Astrocyte (in vitro differentiated cells and primary cell): Measurements from ENCODE around the gene TACR1. TPM values are rescaled to one million over a fixed set of nuclear protein-coding genes. Genes with fewer than 3 reads are reported as not detected.

Source experiments
- DNase-seq: peaks from one replicate; pipeline ENCODE4 v3.0.0-alpha.2; 2010; ENCODE audit warnings: low read depth
- FAIRE-seq: peaks from 2 replicates; lab custom pipeline; 2011; peaks lifted over from hg19 to GRCh38; lab: Jason Lieb, UNC
- H2AFZ ChIP-seq: 2 replicates; pipeline ENCODE4 v1.6.0; 2012; ENCODE audit warnings: low read depth, low read length, inconsistent platforms
- H3K27ac ChIP-seq: 2 replicates; pipeline ENCODE4 v1.5.1; 2011; ENCODE audit warnings: low read depth, low read length, inconsistent platforms
- H3K27me3 ChIP-seq: 2 replicates; pipeline ENCODE4 v1.6.0; 2011; ENCODE audit warnings: low read length, inconsistent platforms; ENCODE audit not compliant: insufficient read depth
- H3K36me3 ChIP-seq: 2 replicates; pipeline ENCODE4 v1.5.1; 2011; ENCODE audit warnings: low read length, inconsistent platforms; ENCODE audit not compliant: insufficient read depth
- H3K4me1 ChIP-seq: 2 replicates; pipeline ENCODE4 v1.5.1; 2011; ENCODE audit warnings: low read length, inconsistent platforms; ENCODE audit not compliant: insufficient read depth
- H3K4me2 ChIP-seq: 2 replicates; pipeline ENCODE4 v1.6.0; 2012; ENCODE audit warnings: low read length, inconsistent platforms
- H3K4me3 ChIP-seq: 2 replicates; pipeline ENCODE4 v1.5.1; 2011; ENCODE audit warnings: low read depth, mild to moderate bottlenecking, low read length, inconsistent platforms; ENCODE audit not compliant: insufficient read depth
- H3K79me2 ChIP-seq: 2 replicates; pipeline ENCODE4 v1.6.0; 2012; ENCODE audit warnings: mild to moderate bottlenecking, low read length, inconsistent platforms; ENCODE audit not compliant: insufficient read depth
- H3K9ac ChIP-seq: 2 replicates; pipeline ENCODE4 v1.6.0; 2012; ENCODE audit warnings: mild to moderate bottlenecking, low read length, inconsistent platforms
- H3K9me3 ChIP-seq: 2 replicates; pipeline ENCODE4 v1.5.1; 2012; ENCODE audit warnings: low read depth, mild to moderate bottlenecking, low read length, inconsistent platforms; ENCODE audit not compliant: insufficient read depth
- H4K20me1 ChIP-seq: 2 replicates; pipeline ENCODE4 v1.6.0; 2012; ENCODE audit warnings: low read length, inconsistent platforms; ENCODE audit not compliant: insufficient read depth
- H3K27ac Mint-ChIP-seq: one replicate; pipeline ENCODE4 v1.8.0; 2021; ENCODE audit warnings: mild to moderate bottlenecking, mixed read lengths; ENCODE audit not compliant: unreplicated experiment
- H3K27me3 Mint-ChIP-seq: one replicate; pipeline ENCODE4 v1.8.0; 2021; ENCODE audit warnings: low read depth, mixed read lengths; ENCODE audit not compliant: unreplicated experiment
- H3K36me3 Mint-ChIP-seq: one replicate; pipeline ENCODE4 v1.8.0; 2021; ENCODE audit warnings: low read depth, mixed read lengths; ENCODE audit not compliant: unreplicated experiment
- H3K4me1 Mint-ChIP-seq: one replicate; pipeline ENCODE4 v1.8.0; 2021; ENCODE audit warnings: low read depth, mixed read lengths; ENCODE audit not compliant: unreplicated experiment
- H3K4me3 Mint-ChIP-seq: one replicate; pipeline ENCODE4 v1.8.0; 2021; ENCODE audit warnings: mild to moderate bottlenecking, moderate library complexity, mixed read lengths; ENCODE audit not compliant: unreplicated experiment
- H3K9me3 Mint-ChIP-seq: one replicate; pipeline ENCODE4 v1.8.0; 2021; ENCODE audit warnings: mild to moderate bottlenecking, mixed read lengths; ENCODE audit not compliant: unreplicated experiment
- EZH2 ChIP-seq: IDR thresholded peaks from 2 replicates; pipeline ENCODE4 v1.6.1; 2012; ENCODE audit warnings: mild to moderate bottlenecking, low read length, inconsistent platforms; ENCODE audit not compliant: insufficient read depth
- total RNA-seq: library from RNA; stranded (reverse); gene quantifications from 2 replicates; pipeline ENCODE4 v1.2.1, GENCODE V29; 2021
- TF ChIP-seq, protein P1 (sequence below): IDR thresholded peaks from 2 replicates; pipeline ENCODE4 v1.5.1; 2011; ENCODE audit warnings: low read depth, mild to moderate bottlenecking, inconsistent platforms, low read length, moderate library complexity; ENCODE audit not compliant: insufficient read depth

Gene TACR1
- total RNA-seq, 1 donor from 2014 or later = not detected

DNA sequence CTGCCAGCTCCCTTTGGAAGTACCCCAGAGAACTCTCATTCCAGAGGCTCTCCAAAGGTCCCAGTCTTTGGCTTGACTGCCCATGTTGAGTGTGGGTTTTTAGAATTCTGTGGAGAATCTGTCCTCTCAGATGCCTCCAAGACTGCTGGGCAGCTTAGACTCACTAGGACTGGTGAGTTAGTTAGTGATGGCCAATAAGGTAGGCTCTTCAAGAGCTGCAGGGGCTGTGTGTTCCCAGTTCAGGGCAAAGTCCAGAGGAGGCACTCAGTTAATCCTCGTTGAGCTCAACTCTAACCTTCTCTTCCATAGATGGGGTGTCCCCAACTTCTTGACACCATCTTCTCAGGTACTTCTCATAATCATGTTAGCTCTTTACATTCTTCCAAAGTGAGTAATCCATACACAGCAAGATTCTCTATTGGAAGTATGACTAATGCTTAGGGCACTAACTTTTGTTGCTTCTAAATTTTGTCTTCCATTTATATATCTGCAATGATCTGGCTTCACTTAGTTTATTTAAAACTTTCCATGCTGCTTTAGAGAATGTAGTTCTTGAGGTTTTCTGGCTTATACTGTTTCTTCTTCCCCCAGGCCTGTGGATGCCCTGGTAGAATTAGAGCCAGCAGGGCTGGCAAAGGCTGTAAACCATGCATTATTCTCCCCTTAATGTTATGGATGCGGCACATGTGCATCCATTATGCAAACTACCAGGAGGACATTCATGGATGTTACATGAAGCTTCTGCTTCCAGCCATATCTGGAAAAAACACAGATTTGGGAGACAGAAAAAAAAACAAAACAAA, 151.9 kb downstream of the TACR1 start:
- peaks cover 2% of the 10 kb centered on the region for H3K36me3 Mint-ChIP-seq
- Histone ChIP-seq H3K27ac (peak overlapping the region; percentile 48), H3K4me1 (peaks cover 13% of the 10 kb centered on the region), H2AFZ (no peak overlapping the region), H3K9ac (no peak overlapping the region), H3K9me3 (no peaks in the 10 kb centered on the region), H3K4me2 (peak overlapping the region; percentile 74), H3K27me3 (no peaks in the 10 kb centered on the region), H4K20me1 (no peaks in the 10 kb centered on the region), H3K4me3 (no peak overlapping the region), H3K36me3 (no peaks in the 10 kb centered on the region), H3K79me2 (no peaks in the 10 kb centered on the region)
- H3K4me3 Mint-ChIP-seq = peak overlapping the region; percentile 56
- peaks cover 16% of the 10 kb centered on the region for H3K27me3 Mint-ChIP-seq
- no peak for TF ChIP-seq EZH2
- TF ChIP-seq, protein P1, sequence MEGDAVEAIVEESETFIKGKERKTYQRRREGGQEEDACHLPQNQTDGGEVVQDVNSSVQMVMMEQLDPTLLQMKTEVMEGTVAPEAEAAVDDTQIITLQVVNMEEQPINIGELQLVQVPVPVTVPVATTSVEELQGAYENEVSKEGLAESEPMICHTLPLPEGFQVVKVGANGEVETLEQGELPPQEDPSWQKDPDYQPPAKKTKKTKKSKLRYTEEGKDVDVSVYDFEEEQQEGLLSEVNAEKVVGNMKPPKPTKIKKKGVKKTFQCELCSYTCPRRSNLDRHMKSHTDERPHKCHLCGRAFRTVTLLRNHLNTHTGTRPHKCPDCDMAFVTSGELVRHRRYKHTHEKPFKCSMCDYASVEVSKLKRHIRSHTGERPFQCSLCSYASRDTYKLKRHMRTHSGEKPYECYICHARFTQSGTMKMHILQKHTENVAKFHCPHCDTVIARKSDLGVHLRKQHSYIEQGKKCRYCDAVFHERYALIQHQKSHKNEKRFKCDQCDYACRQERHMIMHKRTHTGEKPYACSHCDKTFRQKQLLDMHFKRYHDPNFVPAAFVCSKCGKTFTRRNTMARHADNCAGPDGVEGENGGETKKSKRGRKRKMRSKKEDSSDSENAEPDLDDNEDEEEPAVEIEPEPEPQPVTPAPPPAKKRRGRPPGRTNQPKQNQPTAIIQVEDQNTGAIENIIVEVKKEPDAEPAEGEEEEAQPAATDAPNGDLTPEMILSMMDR = no peak
- no peaks in the 10 kb centered on the region for H3K9me3 Mint-ChIP-seq
- peaks cover 15% of the 10 kb centered on the region for H3K4me1 Mint-ChIP-seq
- FAIRE-seq (no peak), DNase-seq (peak; percentile 67)
- H3K27ac Mint-ChIP-seq = peak overlapping the region; percentile 83

DNA sequence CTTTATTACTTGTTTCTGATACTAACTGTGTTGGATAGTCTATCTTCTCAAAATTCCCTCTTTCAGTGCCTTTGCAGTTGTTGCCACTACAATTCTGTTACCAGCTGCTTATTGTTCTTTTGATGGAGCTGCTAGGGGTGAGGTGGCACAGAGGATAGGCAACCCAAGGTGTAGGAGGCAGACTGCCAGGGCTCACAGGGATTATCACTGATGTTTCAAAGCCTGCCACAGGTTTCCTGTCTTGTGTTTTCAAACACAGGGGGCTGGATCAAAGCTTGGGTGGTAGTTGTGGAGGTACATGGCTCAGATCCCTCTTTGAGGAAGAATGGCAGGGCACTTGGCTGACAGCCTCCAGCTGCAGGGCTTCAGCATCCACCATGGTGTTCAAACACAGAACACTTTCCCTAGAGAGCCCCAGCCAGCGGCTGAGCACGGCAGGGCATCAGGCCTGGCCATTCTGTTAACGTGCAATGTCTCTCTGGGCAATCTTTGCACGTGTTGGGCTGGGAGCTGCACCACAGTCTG, 153.7 kb downstream of the TACR1 start:
- peaks cover 15% of the 10 kb centered on the region for H3K4me1 Mint-ChIP-seq
- Histone ChIP-seq H3K9ac (no peak overlapping the region), H3K9me3 (no peaks in the 10 kb centered on the region), H3K27ac (no peak overlapping the region), H3K4me1 (peaks cover 13% of the 10 kb centered on the region), H3K79me2 (no peaks in the 10 kb centered on the region), H3K4me2 (no peak overlapping the region), H3K36me3 (no peaks in the 10 kb centered on the region), H3K4me3 (no peak overlapping the region), H4K20me1 (no peaks in the 10 kb centered on the region), H3K27me3 (no peaks in the 10 kb centered on the region), H2AFZ (no peak overlapping the region)
- no peak overlapping the region for H3K4me3 Mint-ChIP-seq
- no peak for DNase-seq
- peaks cover 11% of the 10 kb centered on the region for H3K27me3 Mint-ChIP-seq
- H3K36me3 Mint-ChIP-seq = peaks cover 2% of the 10 kb centered on the region
- no peak for TF ChIP-seq EZH2
- TF ChIP-seq, protein P1 = no peak
- H3K27ac Mint-ChIP-seq = no peak overlapping the region
- no peaks in the 10 kb centered on the region for H3K9me3 Mint-ChIP-seq
- FAIRE-seq = no peak

DNA sequence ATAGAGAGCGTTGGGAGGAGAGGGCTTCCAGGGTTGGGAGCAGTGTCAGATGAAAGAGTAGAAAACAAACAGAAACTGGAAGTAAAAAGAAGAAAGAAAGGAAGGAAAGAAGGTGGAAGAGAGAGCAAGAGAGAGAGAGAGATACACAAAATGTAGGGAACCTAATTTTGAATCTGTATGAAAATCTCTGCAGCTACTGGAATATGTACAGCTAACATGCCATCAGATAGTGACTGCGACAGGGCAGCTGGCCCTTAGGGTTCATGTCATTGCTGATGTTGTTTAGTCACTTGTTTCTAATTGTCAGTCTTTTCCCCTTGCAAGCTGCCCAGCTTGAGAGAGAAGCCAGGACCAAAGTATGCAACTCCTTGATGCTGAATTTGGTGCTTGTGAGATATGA, 155.0 kb downstream of the TACR1 start:
- Histone ChIP-seq H3K4me1 (peaks cover 13% of the 10 kb centered on the region), H3K36me3 (no peaks in the 10 kb centered on the region), H3K4me3 (no peak overlapping the region), H3K9me3 (no peaks in the 10 kb centered on the region), H3K27me3 (no peaks in the 10 kb centered on the region), H4K20me1 (no peaks in the 10 kb centered on the region), H2AFZ (no peak overlapping the region), H3K4me2 (no peak overlapping the region), H3K79me2 (no peaks in the 10 kb centered on the region), H3K9ac (no peak overlapping the region), H3K27ac (no peak overlapping the region)
- Mint-ChIP-seq H3K27ac (no peak overlapping the region), H3K36me3 (peaks cover 2% of the 10 kb centered on the region), H3K4me3 (no peak overlapping the region), H3K4me1 (peaks cover 15% of the 10 kb centered on the region), H3K27me3 (peaks cover 9% of the 10 kb centered on the region), H3K9me3 (no peaks in the 10 kb centered on the region)
- TF ChIP-seq, protein P1 = no peak
- no peak for TF ChIP-seq EZH2
- DNase-seq (no peak), FAIRE-seq (no peak)
